Stimulated activated CD8-positive, alpha-beta memory T cell treated with anti-CD3 and anti-CD28 coated beads, Interleukin-12 subunit alpha, Interleukin-12 subunit beta, amount 100 ng/mL, for 4 hours (primary cell): ENCODE results near the gene DNAH17.

ENCODE experiments used
- DNase-seq: peaks from one replicate; pipeline ENCODE4 v3.0.0-alpha.2; 2020; ENCODE audit warnings: low read depth

The DNAH17 gene

DNA sequence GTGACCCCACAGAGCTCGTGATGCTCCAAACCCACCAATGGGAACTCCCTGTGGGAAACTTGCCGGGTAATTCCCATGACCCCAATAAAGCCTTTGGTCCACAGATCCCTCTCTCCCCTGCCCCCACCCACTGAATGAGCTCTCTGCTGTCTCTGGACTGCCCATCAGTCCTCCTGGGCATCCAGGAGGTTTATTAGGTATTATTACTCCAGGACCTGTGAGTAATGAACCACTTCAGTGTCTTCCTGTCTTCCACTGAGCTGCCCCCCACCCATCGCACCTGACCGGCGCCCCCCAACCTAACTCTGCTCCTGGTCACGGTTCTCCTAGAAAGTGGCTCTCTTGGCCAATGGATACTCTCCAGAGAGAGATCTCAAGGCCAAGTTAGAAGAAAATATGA is 28.7 kb upstream of the DNAH17 start:
- DNase-seq = no peak

DNA sequence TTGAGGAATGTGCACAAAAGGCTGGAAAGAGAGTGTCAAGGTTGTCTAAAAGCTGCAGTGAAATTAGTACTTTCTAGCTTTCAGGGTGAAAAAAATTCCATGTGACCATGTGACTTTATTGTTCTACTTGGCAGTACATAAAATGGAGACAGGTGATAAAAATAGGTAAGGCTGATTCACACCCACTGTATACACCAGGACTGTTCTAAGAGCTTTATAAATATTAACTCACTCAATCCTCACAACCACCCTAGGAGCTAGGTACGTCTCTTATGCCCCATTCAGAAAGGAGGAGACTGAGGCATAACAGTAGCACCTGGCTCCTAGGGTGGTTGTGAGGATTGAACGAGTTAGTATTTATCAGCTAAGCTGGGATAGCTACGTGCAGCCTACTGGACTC is 28.2 kb upstream of the DNAH17 start:
- no peak for DNase-seq

DNA sequence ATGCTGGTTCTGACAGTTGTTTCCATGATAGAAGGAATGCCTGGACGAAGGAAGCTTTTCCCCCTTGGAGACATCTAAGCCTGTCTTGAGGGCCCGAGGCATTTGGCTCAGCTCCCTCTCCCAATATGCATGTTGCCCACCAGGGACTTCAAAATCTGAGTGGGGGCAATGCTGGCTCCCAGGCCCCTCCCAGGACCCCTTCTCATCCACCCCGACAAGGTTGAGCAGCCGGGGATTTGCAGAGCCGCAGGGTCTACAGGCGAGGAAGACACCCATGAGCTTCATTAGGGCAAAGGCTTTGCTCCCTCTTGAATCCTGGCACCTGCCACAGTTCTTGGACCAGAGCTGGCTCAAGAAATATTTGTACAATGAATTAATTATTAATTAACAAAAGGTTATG is 25.1 kb upstream of the DNAH17 start:
- DNase-seq = no peak

DNA sequence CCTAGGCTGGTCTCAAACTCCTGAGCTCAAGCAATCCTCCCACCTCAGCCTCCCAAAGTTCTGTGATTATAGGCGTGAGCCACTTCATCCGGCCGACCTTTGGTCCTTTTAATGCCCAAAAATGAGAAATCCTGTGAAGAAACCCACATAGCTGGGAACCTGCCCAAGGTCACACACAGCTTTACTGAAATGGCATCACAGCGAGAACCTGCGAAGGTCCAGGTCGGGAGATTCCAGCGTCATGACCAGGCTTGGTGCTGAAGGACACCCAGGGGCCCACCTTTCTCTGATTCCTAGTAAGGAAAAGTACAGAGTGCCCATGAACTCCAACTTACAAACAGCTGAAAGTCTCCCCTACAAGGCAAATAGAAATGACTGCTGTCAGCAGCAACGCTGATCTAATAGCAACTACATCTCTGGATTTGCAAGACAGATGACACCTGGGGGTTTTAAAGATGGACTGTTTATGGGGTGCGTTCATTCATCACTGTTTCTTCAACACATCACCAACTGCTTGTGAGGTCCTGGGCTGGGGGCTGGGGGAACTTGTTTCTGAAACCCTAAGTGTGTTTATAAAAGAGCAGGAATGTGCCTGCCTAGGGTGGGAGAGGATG is 24.5 kb upstream of the DNAH17 start:
- no peak for DNase-seq

DNA sequence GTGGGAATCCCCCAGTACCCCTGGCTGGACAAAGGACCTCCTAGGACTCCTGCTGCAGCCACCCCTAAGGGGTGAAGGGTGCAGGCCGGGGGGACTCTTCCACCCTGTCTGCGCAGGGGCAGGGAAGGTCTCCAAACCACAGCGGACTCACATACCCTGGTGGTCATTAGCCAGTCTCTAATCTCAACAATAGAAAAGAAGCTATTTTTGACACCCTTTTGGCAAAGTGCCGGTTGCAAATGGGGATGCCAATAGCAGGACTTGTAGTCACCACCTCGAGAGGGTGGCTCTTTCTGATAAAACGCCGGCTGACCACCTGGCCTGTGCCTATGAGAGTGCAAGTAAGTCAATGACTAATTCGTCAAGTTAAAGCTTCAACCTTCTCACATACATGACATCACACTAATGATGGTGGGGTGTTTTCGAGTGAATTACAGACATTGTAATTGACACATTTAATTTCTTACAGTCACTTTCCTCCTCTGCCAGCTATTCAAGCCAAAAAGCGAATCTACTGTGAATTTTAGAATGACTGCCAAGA is 23.1 kb upstream of the DNAH17 start:
- no peak for DNase-seq

DNA sequence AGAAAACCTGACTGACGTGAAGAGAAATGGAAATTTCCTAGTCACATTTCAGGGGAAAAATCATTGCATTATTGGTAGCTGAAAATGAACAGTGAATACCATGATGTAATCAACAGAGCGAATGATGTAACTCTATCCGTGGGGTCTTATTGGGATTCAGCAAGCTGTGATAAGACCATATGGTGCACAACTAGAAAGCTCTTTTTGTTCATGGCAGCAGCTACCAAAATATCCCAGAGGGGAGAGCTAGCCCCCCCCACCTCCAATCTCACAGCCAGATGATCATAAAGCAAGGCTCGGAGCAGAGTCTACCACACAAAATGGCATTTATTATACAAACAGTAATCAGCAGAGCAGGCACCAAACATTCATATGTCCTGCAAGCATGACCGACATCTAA is 22.2 kb upstream of the DNAH17 start:
- no peak for DNase-seq

DNA sequence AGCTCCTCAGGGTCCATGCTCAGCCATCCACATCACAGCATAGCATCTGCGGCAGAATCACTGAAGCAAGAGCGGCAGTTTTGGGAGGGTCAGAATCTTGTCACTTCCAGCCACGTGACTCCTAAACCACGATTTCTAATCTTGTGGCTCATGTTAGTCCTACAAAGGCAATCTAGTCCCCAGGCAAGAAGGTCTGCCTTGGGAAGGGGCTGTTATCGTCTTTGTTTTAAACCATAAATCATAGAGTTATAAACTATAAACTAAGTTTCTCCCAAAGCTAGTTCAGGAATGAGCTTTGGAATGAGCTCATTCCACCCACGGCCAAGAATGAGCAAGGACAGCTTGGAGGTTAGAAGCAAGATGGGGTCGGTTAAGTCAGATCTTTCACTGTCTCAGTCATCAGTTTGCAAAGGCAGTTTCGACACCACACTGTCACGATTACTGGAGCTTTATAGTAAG is 20.8 kb upstream of the DNAH17 start:
- DNase-seq = no peak

DNA sequence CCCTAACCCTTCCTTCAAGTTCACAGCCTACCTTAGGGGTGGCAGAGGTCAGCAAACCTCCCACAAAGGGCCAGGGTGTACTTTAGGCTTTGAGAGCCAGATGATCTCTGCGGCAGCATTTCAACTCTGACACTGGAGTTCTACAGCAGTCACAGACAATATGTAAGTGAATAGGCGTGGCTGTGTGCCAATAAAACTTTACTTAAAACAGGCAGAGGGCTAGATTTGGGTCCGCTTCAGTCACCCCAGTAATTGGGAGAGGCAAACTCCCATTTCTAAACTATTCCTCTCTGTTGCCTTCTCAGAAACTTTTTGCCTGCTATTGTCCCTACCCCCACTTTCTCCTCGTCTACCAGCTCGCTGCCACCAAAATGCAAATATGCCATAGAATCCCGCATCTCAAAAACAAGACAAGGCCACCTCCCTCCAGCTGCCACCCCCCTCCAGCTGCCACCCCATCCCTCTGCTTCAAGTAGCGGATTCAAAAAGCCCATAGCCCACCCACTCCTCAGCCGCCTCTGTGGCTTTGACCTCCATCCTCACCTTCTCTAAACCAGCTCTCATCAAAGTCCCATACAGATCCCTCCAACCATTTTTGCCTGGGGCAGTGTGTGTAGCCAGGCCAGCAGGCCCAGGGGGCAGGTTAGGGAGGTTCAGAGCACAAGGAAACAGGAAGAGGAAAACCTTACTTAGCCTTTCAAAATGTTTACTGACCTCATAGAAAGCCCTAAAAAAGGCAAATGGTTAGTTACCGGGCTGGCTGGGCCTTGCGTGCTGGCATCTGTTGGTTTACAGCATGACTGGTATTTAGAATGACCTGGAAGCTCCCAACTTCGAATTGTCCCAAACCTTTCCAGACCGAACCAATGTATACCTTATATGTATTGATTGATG is 19.9 kb upstream of the DNAH17 start:
- no peak for DNase-seq

DNA sequence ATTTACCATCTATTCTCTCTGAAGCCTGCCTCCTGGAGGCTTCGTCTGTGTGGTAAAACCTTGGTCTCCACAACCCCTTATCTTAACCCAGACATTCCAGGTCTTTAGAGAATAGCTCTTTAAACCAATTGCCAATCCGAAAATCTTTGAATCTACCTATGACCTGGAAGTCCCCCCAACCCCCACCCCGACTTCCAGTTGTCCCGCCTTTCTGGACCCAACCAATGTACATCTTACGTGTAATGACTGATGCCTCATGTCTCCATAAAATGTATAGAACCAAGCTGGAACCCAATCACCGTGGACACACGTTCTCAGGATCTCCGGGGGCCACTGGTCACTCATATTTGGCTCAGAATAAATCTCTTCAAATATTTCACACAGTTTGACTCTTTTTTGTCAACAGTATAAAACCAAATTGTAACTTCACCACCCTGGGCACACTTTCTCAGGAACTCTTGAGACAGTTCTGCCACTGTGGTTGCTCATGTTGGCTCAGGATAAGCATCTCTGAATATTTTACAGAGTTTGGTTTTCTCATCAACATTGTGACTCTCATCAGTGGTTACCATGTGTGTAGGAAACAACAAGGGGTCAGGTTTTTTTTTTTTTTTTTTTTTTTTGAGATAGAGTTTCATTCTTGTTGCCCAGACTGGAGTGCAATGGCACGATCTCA is 18.1 kb upstream of the DNAH17 start:
- no peak for DNase-seq

DNA sequence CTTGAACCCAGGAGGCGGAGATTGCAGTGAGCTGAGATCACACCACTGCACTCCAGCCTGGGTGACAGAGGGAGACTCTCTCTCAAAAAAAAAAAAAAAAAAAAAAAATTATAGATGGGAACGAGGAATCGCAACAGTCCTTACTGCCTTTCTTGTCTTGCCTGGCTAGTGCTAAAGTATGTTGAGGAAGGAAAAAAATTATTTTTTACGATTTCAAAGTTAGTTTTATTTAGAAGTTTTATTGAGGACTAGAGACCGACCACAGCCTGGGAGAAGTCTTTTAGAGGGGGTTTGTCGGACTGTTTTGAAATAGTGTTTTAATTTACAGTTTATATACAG is 15.8 kb upstream of the DNAH17 start:
- DNase-seq = no peak

DNA sequence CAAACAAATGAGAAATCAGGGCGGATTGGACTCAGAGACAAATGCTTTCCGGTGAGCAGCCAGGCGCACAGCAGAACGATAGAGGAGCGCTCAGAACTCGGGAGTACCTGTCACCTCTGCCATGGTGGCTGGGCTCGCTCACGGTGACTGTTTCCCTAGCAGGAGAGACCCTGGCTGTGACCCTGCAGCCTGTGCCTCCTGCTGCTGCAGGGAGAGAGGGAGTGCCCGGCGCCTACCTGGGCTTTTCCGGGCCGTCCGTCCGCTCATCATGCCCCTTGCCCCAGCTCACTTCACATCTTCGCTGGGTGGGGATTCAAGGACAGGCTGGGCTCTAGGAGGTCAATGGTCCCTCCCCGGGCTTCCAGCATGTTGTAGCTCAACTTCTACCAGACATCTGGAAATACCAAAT is 14.1 kb upstream of the DNAH17 start:
- DNase-seq = no peak

DNA sequence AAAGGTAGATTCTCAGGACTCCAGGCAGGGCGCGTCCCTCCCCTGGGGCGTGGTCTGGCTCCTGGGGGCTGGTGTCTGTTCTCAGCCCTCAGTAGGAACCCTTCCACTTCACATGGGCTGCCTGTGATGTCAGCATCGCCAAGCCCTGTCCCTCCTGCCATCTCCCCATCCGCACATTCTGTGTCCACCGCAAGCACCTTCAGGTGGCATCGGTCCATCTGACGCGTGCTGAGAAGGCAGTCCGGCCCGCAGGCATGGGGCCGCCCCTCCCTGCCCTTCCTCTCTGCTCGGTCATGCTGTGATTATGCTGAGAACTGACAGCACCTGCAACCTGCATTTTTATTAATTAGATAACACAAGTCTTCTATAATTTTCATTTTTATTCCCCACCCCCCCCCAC is 12.7 kb upstream of the DNAH17 start:
- DNase-seq = no peak

DNA sequence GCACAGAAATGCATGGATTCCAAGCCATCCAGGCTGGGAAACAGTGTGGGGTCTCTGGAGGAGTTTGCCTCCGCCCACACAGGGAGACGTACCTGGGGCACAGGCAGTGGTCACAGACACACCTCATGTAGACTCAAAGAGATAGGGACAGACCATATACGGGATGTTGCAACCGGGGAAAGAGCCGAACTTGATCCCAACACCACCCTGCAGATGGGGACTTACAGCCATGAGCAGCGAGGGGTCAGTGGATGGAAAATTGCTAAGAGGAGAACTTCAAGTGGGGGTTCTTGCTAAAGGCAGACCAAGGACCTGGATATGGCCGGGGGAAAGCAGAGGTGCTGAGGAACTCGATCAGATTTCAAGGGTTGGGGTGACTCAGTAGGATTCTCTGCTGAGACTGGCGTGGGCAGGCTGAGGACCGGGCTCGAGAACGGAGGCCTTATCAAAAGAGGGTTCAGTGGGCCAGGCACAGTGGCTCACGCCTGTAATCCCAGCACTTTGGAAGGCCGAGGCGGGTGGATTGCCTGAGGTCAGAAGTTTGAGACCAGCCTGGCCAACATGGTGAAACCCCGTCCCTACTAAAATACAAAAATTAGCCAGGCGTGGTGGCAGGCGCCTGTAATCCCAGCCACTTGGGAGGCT is 12.0 kb upstream of the DNAH17 start:
- no peak for DNase-seq

DNA sequence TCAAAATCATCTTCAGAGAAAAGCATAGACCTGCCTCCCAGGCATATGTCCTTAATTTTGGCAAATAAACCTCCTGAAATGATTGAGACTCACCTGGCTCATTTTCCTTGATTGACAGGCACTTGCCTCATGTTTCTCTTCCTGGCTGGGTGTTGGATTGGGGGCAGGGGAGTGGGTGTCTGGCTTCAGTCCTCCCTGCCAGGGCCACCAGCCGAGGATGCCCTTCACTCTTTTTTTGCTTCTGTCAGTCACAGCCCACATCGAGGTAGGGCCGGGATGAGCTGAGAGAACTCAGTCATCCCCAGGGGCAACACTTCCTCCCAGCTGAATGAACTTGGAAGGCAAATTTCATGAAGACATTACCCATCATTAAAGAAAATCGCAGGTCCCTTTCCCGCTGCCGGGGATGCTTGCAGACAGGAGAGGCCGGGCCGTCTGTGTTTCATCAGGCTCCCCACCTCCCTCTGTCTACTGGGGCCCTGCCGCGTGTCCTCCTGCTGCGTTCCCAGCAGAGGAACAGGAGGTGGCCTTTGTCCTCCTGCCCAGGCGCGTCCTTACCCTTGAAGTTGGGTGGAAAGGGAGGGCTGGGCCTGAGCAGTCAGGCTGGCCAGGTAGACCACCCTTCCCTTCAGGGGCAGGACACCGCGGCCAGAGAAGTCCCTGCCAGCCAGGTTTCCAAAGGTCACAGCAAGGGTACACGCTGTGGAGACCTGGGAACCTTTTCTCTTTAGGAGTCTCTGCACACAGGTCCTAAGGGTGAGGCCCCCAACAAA is 11.2 kb upstream of the DNAH17 start:
- no peak for DNase-seq

DNA sequence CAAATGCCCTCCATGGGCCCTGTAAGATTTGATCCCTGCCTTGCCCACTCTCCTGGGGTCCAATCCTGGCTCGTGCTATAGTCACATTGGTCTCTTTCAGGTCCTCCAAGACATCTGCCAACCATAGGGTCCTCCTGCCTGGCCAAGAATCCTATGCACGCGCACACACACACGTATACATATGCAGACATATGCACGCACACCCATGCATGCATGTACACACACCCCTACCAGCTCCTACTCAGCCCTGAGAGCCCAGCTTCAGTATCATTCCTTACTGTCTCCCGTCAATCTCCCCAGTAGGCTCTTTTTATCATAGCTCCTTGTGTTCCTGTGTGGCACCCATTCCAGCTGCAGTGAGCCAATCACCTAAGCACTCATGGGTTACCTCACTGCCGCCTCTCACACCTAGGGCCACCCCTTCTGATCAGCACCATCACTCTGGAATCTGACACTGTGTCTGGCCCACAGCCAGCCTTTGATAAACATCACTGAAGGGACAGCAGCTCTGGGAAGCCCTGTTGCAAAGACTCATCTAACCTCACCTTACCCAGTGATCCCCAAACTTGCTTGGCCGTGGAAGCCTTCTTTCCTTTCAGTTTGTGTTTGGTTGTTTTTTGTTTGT is 7.9 kb upstream of the DNAH17 start:
- DNase-seq = no peak

DNA sequence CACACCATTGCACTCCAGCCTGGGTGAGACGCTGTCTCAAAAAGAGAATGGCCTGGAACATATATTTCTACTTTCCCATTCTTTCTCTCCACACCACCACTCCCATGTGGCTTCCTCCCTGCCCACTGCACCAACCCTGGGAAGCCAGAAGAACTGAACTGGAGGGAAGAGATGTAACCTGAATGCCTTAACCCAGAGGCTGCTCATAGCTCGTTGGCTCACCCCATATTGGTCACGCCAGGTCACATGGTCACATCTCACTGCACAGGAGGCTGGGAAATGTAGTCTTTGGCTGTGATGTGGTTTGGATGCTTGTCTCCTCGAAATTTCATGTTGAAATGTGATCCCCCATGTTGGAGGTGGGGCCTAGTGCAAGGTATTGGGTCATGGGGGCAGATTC is 5.9 kb upstream of the DNAH17 start:
- no peak for DNase-seq

DNA sequence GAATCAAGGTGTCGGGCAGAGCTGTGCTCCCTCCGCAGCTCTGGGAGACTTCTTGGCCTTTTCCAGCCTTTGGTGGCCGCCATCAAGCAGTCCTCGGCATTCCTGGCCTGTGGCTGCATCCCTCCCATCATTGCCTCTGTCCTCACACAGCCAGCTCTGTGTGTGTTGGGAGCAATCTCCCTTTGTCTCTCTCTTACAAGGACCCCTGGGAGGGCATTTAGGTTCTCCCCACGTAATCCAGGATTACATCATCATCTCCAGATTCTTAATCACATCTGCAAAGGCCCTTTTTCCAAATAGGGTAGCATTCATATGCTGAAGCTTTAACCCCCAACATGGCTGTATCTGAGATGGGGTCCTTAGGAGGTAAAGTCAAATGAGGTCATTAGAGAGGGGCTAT is 4.1 kb upstream of the DNAH17 start:
- DNase-seq = no peak

DNA sequence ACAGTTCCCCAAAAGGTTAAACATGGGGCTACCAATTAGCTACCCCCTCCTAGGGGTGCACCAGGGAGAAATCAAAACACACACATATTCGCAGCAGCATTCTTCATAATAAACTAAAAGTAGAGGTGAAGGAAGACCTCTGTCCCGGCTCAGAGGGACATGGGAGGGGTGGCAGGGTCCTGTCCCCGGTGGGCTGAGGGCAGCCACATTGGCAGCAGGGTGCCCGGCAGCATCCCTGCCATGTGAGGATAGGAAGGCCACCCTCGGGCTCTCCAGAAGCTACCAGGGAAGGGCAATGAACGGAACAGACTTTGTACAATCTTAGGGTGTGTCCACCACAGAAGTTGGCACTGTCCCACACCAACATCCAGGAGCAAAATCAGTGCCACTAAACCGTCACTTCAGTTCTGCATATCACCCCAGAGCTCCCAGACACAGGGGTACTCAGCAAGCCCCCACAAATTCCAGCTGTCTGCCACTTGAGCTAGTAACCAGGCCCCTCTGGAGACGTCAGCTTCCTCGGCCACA is 3.1 kb upstream of the DNAH17 start:
- DNase-seq = no peak

DNA sequence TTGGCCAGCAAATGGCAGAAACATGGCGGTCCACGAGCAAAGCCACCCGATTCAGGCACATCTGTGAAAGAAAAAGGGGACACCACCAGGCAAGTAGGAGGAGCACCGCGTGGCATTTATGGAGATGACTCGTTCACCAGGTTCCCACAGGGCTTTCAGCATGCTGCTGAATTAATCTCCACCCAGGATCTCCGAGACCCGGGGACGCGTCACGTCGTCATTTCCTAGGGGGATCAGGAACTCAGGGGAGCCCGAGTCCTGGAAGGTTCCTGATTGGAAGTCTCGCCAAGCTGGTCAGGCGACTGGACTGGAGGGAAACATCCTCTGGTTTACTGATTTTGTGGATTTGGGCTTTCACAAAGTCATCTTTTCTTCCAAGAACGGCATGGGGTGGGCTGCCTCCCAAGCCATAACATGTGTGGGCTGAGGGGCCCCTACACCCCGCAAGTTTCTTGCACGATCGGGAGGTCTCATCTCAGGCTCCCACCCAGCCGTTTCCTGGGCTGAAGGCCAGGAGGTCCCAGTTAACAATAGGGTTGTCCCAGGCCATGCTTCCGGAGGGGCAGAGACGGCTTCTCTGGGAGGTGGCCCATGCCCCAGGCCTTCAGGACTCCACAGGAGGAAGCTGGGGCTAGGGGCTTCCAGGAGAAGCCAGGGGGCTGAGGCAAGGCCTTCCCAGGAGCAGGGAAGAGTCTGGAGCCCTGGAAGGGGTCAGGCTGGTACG is 645 bp downstream of the DNAH17 start:
- DNase-seq = no peak

DNA sequence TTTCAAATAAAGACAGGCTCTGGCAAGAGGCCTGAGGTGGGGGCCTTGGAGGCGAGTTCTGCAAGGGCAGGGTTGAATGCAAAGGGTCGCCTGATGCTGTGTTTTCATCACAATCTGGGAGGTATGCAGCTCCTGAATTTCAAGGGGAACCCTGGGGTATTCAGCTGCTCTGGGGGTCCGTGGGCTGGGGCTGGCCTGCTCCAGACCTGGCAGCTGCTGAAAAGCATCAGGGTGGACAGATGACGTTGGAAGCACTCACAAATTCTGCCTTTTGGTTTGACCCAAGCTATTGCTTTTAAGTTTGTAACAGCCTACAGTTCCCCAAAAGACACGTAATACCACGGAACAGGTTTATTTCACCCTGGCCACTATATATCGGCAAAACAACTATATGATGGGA is 1.3 kb downstream of the DNAH17 start:
- DNase-seq = no peak
